Measurements from ENCODE around the gene TNS3.

The TNS3 gene

DNA sequence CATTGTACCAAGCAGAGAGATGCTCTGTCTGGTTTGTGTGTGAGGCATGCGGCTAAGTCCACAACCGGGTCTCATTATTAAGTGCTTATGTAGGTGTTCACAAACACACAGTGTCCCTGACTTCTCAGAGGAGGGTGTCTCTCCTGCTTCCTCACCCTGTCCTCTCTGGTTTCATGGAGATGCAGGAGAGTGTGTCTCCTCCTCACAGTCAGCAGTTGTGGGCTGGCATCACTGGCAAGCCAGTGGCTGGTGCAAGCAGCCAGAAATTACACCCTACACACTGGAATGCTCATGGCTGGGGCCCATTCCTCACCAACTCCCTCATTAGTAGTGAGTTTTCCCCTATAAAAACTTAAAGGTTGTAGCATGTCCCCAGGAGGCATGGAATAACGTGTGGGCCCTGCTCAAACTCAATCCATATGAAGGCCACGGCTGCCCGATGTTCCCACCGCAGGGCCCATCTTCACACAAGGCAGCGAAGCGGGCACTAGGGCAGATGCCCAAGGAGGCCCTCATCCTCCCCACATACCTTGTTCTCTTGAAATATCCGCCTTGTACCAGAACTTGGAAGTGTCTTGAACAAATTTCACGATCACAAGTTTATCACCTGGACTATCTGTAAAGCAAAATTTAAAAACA lies 280.1 kb downstream of the TNS3 start:
- DNase-seq (ENCODE audit: low read depth, low spot score): no peak
- no peak overlapping the region for H3K4me3 ChIP-seq (ENCODE audit: low read depth, low read length)
- TF ChIP-seq, protein P1, sequence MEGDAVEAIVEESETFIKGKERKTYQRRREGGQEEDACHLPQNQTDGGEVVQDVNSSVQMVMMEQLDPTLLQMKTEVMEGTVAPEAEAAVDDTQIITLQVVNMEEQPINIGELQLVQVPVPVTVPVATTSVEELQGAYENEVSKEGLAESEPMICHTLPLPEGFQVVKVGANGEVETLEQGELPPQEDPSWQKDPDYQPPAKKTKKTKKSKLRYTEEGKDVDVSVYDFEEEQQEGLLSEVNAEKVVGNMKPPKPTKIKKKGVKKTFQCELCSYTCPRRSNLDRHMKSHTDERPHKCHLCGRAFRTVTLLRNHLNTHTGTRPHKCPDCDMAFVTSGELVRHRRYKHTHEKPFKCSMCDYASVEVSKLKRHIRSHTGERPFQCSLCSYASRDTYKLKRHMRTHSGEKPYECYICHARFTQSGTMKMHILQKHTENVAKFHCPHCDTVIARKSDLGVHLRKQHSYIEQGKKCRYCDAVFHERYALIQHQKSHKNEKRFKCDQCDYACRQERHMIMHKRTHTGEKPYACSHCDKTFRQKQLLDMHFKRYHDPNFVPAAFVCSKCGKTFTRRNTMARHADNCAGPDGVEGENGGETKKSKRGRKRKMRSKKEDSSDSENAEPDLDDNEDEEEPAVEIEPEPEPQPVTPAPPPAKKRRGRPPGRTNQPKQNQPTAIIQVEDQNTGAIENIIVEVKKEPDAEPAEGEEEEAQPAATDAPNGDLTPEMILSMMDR (IDR thresholded peaks at IDR 0.05; ENCODE audit: low read depth, low read length): no peak
- in situ Hi-C loops (cut with HindIII; ENCODE audit: low sequenced_read_pairs): no loop called here

DNA sequence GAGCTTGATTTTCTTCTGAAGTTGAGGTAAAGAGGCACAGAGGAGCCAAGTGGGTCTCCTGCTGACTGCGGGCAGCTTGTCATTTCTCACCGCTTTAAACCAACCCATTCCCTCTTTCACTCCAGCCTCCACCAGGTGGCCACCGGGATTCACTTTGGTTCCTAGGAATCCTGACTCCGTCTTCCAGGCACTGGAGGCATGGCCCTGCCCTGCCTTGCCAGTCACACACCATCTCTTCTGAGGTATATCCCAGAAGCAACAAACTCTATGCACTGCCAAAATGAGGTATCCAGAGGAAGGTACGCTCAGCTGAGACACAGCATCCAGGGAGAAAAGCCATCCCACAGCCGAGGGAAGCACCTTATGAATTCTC lies 280.8 kb downstream of the TNS3 start:
- no peak for DNase-seq (ENCODE audit: low read depth, low spot score)
- TF ChIP-seq, protein P1 (IDR thresholded peaks at IDR 0.05; ENCODE audit: low read depth, low read length): no peak
- no peak overlapping the region for H3K4me3 ChIP-seq (ENCODE audit: low read depth, low read length)
- in situ Hi-C loops (cut with HindIII; ENCODE audit: low sequenced_read_pairs): no loop called here

DNA sequence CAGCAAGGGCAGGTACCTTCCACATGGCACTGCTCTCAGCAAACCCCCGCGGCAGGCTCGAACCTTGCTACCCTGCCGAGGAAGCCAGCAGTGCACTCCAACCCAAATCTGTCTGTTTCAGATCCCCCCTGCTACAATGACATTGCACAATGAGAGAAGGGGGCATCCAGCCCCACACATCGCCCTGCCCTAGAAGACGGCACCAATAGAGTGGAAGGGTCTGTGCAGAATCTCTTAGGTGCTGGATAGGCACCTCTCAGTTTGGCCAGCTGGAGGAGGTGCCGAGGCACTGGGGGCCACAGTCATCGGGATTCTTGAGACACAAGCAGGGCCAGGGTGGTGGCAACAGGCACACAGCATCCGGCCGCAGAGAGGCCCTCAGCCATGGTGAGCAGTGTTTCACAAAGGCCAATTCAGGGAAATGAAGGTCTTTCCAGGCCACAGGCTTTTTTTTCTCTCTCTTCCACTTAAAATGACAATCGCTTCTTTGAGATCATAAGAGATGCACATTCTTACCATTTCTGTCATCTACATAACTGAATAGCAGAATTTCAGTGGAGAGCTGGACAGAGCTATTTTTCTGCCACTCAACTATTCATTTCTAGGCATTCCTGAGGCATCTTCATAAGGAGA lies 281.3 kb downstream of the TNS3 start:
- H3K4me3 ChIP-seq (ENCODE audit: low read depth, low read length): no peak overlapping the region
- in situ Hi-C loops (cut with HindIII; ENCODE audit: low sequenced_read_pairs): no loop called here
- TF ChIP-seq, protein P1 (IDR thresholded peaks at IDR 0.05; ENCODE audit: low read depth, low read length): no peak
- DNase-seq (ENCODE audit: low read depth, low spot score): no peak

DNA sequence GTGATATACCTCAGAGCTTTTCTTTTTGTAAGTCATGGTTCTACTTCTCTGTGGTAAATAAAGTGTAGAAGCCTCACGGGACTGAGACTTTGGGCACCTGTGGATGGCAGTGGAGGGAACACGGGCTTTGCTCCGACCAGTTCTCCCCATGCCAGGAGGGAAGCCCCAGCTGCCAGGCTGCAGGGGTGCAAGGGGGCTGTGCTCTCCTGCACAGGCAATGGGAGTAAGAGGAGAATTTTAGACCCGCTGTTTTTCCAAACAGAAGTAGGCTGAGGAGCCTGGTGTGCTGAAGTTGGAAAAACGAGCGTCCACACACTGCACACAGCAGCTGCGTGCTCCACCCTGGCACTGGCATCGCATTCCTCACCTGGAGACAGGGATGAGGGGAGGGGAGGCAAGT lies 282.4 kb downstream of the TNS3 start:
- TF ChIP-seq, protein P1 (IDR thresholded peaks at IDR 0.05; ENCODE audit: low read depth, low read length): no peak
- no peak for DNase-seq (ENCODE audit: low read depth, low spot score)
- in situ Hi-C loops (cut with HindIII; ENCODE audit: low sequenced_read_pairs): no loop called here
- no peak overlapping the region for H3K4me3 ChIP-seq (ENCODE audit: low read depth, low read length)

DNA sequence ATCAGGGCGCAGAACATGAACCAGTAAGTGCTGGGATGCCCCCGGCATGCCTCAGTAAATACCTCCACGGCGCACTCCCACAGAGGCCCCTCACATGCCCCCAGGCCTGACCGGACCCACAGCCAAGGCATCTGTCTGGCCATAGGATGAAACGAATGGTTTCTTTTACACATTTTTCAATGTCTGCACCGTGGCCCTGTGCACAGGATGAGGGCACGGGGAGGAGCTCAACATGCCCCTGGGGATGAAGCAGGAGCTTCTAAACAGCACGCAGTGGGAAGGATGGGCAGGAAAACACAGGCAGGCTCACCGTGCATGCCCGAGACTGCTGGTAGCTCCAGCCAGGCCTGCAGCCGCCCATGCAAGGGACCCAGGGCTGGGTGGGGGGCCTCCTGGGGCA lies 283.3 kb downstream of the TNS3 start:
- no peak overlapping the region for H3K4me3 ChIP-seq (ENCODE audit: low read depth, low read length)
- TF ChIP-seq, protein P1 (IDR thresholded peaks at IDR 0.05; ENCODE audit: low read depth, low read length): no peak
- no peak for DNase-seq (ENCODE audit: low read depth, low spot score)
- in situ Hi-C loops (cut with HindIII; ENCODE audit: low sequenced_read_pairs): no loop called here

DNA sequence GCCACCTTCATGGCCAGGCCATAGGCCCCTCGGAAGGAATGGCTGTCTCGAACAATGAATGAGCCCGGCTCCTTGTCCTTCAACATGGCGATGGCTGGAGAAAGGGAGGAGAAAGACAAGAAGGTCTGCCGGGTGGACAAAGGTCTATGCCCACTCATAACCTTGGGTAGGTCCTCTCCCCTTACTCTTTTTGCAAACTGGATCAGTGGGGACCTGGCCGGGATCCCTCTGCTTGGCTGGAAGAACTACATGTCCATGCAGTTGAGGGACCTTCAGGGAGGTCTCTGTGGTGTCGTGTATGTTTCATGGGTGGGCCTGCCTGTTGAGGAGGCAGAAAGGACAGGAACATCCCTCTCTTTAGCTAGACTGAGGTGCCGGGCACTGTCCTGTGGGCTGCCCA lies 284.8 kb downstream of the TNS3 start:
- TF ChIP-seq, protein P1 (IDR thresholded peaks at IDR 0.05; ENCODE audit: low read depth, low read length): no peak
- no peak for DNase-seq (ENCODE audit: low read depth, low spot score)
- in situ Hi-C loops (cut with HindIII; ENCODE audit: low sequenced_read_pairs): no loop called here
- no peak overlapping the region for H3K4me3 ChIP-seq (ENCODE audit: low read depth, low read length)
